Measurements from ENCODE around the gene SHOC2. TPM values are rescaled to one million over a fixed set of nuclear protein-coding genes. Genes with fewer than 3 reads are reported as not detected.

SHOC2 gene
- total RNA-seq, 1 experiment from 2014 or later: 23.7 TPM

DNA sequence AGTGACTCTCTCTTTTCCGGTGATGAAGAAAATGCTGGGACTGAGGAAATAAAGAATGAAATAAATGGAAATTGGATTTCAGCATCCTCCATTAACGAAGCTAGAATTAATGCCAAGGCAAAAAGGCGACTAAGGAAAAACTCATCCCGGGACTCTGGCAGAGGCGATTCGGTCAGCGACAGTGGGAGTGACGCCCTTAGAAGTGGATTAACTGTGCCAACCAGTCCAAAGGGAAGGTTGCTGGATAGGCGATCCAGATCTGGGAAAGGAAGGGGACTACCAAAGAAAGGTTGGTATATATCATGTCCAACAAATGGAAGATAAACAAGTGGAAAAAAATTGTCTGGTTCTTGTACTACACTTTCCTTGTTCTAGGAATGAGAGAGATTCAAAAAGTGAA, 38.2 kb upstream of the SHOC2 start:
- Histone ChIP-seq H3K27me3 (ENCODE audit: insufficient read depth, low read length) (no peaks in the 10 kb centered on the region), H4K91ac (ENCODE audit: insufficient read length, low read depth, low read length) (no peak overlapping the region), H3K4me1 (ENCODE audit: insufficient read depth, low read length) (no peaks in the 10 kb centered on the region), H4K8ac (replicated peaks; ENCODE audit: insufficient read length, low read depth, low read length) (no peak overlapping the region), H2AK5ac (ENCODE audit: insufficient read length, low read length) (no peak overlapping the region), H3K23me2 (ENCODE audit: insufficient read length, low read depth, low read length, poor library complexity, severe bottlenecking) (no peaks in the 10 kb centered on the region), H3K14ac (ENCODE audit: insufficient read depth, low read length) (no peak overlapping the region), H2BK12ac (ENCODE audit: insufficient read length, low read depth, low read length) (no peak overlapping the region), H3K27ac (ENCODE audit: insufficient read length, low read depth, low read length) (no peak overlapping the region), H3K79me1 (ENCODE audit: insufficient read depth, low read depth, low read length, poor library complexity, severe bottlenecking) (no peaks in the 10 kb centered on the region), H3K4ac (ENCODE audit: low read depth, low read length) (no peak overlapping the region), H2BK5ac (ENCODE audit: insufficient read length, low read length) (no peak overlapping the region), H3K9me3 (ENCODE audit: control insufficient read depth, low read depth, low read length) (no peaks in the 10 kb centered on the region), H3K56ac (ENCODE audit: insufficient read length, low read depth, low read length) (no peak overlapping the region), H2BK20ac (ENCODE audit: low read depth, low read length, poor library complexity, severe bottlenecking) (no peak overlapping the region), H4K20me1 (ENCODE audit: control insufficient read depth, insufficient read depth, insufficient read length) (no peaks in the 10 kb centered on the region), H3K4me2 (ENCODE audit: insufficient read depth, insufficient read length, low read length) (no peak overlapping the region), H2AFZ (ENCODE audit: low read length) (no peak overlapping the region), H2BK120ac (ENCODE audit: low read depth, low read length, poor library complexity, severe bottlenecking) (no peak overlapping the region), H3K18ac (ENCODE audit: insufficient read length, low read depth, low read length) (no peak overlapping the region), H4K5ac (ENCODE audit: insufficient read length, low read depth, low read length) (no peak overlapping the region), H3K79me2 (ENCODE audit: insufficient read depth, low read length) (no peaks in the 10 kb centered on the region), H3K23ac (ENCODE audit: insufficient read length, low read depth, low read length) (no peak overlapping the region), H3K9ac (ENCODE audit: extremely low read depth, insufficient read length, low read length) (no peak overlapping the region), H3T11ph (ENCODE audit: low read length) (no peak overlapping the region), H2BK15ac (ENCODE audit: low read depth, low read length) (no peak overlapping the region)
- Mint-ChIP-seq H3K36me3 (ENCODE audit: insufficient read depth in 1 of 3, low read depth in 3 of 3) (peaks cover 0 to 31% (median 10%) of the 10 kb centered on the region in 3 experiments; a peak in 4 of 7 replicates), H3K4me3 (no peak overlapping the region), H3K27ac (no peak overlapping the region), H3K4me1 (no peaks in the 10 kb centered on the region), H3K27me3 (ENCODE audit: low read depth) (no peaks in the 10 kb centered on the region), H3K9me3 (no peaks in the 10 kb centered on the region)
- no peak for DNase-seq
- no peak for TF ChIP-seq CTCF (conservative IDR thresholded peaks at IDR 0.05)
- no CpG with 5 or more reads among the region's 9 CpGs for WGBS (ENCODE audit: extremely low coverage, insufficient read length, low lambda C conversion rate)
